HFFc6 (cell line): ENCODE data around the gene MYMX. TPM values are rescaled to one million over a fixed set of nuclear protein-coding genes. Genes with fewer than 3 reads are reported as not detected.

Source experiments
- DNase-seq: peaks from one replicate; pipeline ENCODE4 v3.0.0-alpha.2; 2018
- H3K27ac Mint-ChIP-seq: 2 replicates; pipeline ENCODE4 v1.8.0; 2020; ENCODE audit warnings: mild to moderate bottlenecking, mixed read lengths
- H3K27me3 Mint-ChIP-seq: 2 replicates; pipeline ENCODE4 v1.8.0; 2021; ENCODE audit warnings: mild to moderate bottlenecking, moderate library complexity, mixed read lengths; ENCODE audit not compliant: insufficient read depth
- H3K36me3 Mint-ChIP-seq: 2 replicates; pipeline ENCODE4 v1.8.0; 2021; ENCODE audit warnings: low read depth, mixed read lengths
- H3K4me1 Mint-ChIP-seq: 2 replicates; pipeline ENCODE4 v1.8.0; 2020; ENCODE audit warnings: low read depth, mixed read lengths
- H3K4me3 Mint-ChIP-seq: 2 replicates; pipeline ENCODE4 v1.8.0; 2020; ENCODE audit warnings: mild to moderate bottlenecking, moderate library complexity, mixed read lengths
- H3K9me3 Mint-ChIP-seq: 2 replicates; pipeline ENCODE4 v1.8.0; 2020; ENCODE audit warnings: mild to moderate bottlenecking, mixed read lengths
- total RNA-seq, 6 experiments: library from RNA; stranded (reverse); fragmentation: NEBNext Ultra II Directional; extraction: Animal tissue kit (Norgen Biotek cat#: 25700); gene quantifications; 2 replicates in 1 of 6; 3 replicates in 5 of 6; pipeline ENCODE4 v1.2.3, GENCODE V29; 2021
- TF ChIP-seq, protein P1 (sequence below): fragments of 200-600 bp; sonication (generic); IDR thresholded peaks from 2 replicates; pipeline ENCODE4 v1.5.0; 2021; ENCODE audit warnings: antibody characterized with exemption, mild to moderate bottlenecking

Gene MYMX
- total RNA-seq, 6 experiments from 2014 or later, result not detected

GRCh38 chr6:44265722-44266233 is 49.1 kb downstream of the MYMX start:
- Mint-ChIP-seq H3K27me3 (peaks cover 16% of the 10 kb centered on the region), H3K9me3 (no peaks in the 10 kb centered on the region), H3K36me3 (no peaks in the 10 kb centered on the region), H3K4me3 (peak overlapping the region; percentile 91), H3K27ac (peak overlapping the region; percentile 14; the same call in 1 of the 2 replicates), H3K4me1 (peaks cover 27% of the 10 kb centered on the region)
- TF ChIP-seq, protein P1, sequence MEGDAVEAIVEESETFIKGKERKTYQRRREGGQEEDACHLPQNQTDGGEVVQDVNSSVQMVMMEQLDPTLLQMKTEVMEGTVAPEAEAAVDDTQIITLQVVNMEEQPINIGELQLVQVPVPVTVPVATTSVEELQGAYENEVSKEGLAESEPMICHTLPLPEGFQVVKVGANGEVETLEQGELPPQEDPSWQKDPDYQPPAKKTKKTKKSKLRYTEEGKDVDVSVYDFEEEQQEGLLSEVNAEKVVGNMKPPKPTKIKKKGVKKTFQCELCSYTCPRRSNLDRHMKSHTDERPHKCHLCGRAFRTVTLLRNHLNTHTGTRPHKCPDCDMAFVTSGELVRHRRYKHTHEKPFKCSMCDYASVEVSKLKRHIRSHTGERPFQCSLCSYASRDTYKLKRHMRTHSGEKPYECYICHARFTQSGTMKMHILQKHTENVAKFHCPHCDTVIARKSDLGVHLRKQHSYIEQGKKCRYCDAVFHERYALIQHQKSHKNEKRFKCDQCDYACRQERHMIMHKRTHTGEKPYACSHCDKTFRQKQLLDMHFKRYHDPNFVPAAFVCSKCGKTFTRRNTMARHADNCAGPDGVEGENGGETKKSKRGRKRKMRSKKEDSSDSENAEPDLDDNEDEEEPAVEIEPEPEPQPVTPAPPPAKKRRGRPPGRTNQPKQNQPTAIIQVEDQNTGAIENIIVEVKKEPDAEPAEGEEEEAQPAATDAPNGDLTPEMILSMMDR, result no peak
- no peak for DNase-seq

GRCh38 chr6:44266347-44266746 is 49.6 kb downstream of the MYMX start:
- Mint-ChIP-seq H3K4me1 (peaks cover 27% of the 10 kb centered on the region), H3K36me3 (no peaks in the 10 kb centered on the region), H3K27ac (no peak overlapping the region), H3K9me3 (no peaks in the 10 kb centered on the region), H3K27me3 (peaks cover 20% of the 10 kb centered on the region), H3K4me3 (no peak overlapping the region)
- no peak for DNase-seq
- TF ChIP-seq, protein P1, result no peak

DNA sequence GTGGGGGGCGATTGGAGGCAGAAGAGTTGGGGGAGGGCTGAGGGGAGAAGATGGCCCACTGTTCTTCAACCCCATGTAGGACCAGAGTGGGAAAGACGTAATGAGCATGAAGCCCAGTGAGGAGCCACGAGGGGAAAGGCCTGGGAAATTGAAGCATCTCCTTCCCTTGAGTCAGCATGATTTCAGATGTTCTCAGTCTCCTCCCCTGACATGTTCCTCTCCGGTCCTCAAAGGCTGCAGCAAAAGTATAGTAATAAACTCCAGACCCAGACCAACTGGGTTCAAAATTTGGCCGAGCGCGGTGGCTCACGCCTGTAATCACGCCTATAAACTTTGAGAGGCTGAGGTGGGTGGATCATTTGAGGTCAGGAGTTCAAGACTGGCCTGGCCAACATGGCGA is 50.5 kb downstream of the MYMX start:
- Mint-ChIP-seq H3K36me3 (no peaks in the 10 kb centered on the region), H3K27me3 (peaks cover 25% of the 10 kb centered on the region), H3K4me1 (peaks cover 26% of the 10 kb centered on the region), H3K27ac (no peak overlapping the region), H3K9me3 (no peaks in the 10 kb centered on the region), H3K4me3 (no peak overlapping the region)
- DNase-seq, result no peak
- TF ChIP-seq, protein P1, result no peak

Other genes starting within 250 kb of the MYMX start
- 10 to 100 TPM; 50.9 to 64.2 (median 56.0) TPM for gene MRPL14, start 89.5 kb upstream of the MYMX start, total RNA-seq
- 10 to 100 TPM; 38.3 to 55.1 (median 44.7) TPM for gene TMEM63B, start 89.4 kb upstream of the MYMX start, total RNA-seq
- gene CAPN11, start 58.1 kb upstream of the MYMX start, total RNA-seq, result not detected
- gene SLC29A1, start 6.7 kb downstream of the MYMX start, total RNA-seq, result 10 to 100 TPM; 14.9 to 29.9 (median 26.8) TPM
- gene HSP90AB1, start 30.2 kb downstream of the MYMX start, total RNA-seq, result 1,000 to 10,000 TPM in 1 of 6 experiments, 100 to 1,000 TPM in 5; 847 to 1,026 (median 920) TPM
- gene SLC35B2, start 40.6 kb downstream of the MYMX start, total RNA-seq, result 100 to 1,000 TPM; 108 to 132 (median 120) TPM
- gene NFKBIE, start 48.6 kb downstream of the MYMX start, total RNA-seq, result 1 to 10 TPM; 4.2 to 6.7 (median 5.8) TPM
- not detected for gene TMEM151B, start 53.5 kb downstream of the MYMX start, total RNA-seq
- gene AARS2, start 96.4 kb downstream of the MYMX start, total RNA-seq, result 10 to 100 TPM in 5 of 6 experiments, 1 to 10 TPM in 1; 8.8 to 11.5 (median 10.7) TPM
- gene SPATS1, start 125.7 kb downstream of the MYMX start, total RNA-seq, result not detected
- 10 to 100 TPM; 17.9 to 23.5 (median 21.6) TPM for gene CDC5L, start 170.8 kb downstream of the MYMX start, total RNA-seq